Endothelial cell (in vitro differentiated cells): ENCODE measurements around the gene ALDH1A2. TPM values are rescaled to one million over a fixed set of nuclear protein-coding genes. Genes with fewer than 3 reads are reported as not detected.

Experiments used
- DNase-seq: peaks from one replicate; pipeline ENCODE4 v3.0.0; 2021; ENCODE audit warnings: low spot score
- H3K27ac Mint-ChIP-seq: one replicate; pipeline ENCODE4 v1.8.0; 2021; ENCODE audit warnings: mixed read lengths, inconsistent platforms; ENCODE audit not compliant: unreplicated experiment
- H3K27me3 Mint-ChIP-seq: one replicate; pipeline ENCODE4 v1.8.0; 2021; ENCODE audit warnings: mild to moderate bottlenecking, moderate library complexity, mixed read lengths, inconsistent platforms; ENCODE audit not compliant: unreplicated experiment
- H3K36me3 Mint-ChIP-seq: one replicate; pipeline ENCODE4 v1.8.0; 2021; ENCODE audit warnings: mild to moderate bottlenecking, low read depth, mixed read lengths, inconsistent platforms; ENCODE audit not compliant: unreplicated experiment
- H3K4me1 Mint-ChIP-seq: one replicate; pipeline ENCODE4 v1.8.0; 2021; ENCODE audit warnings: mild to moderate bottlenecking, mixed read lengths, inconsistent platforms; ENCODE audit not compliant: unreplicated experiment
- H3K4me3 Mint-ChIP-seq: one replicate; pipeline ENCODE4 v1.8.0; 2021; ENCODE audit warnings: mild to moderate bottlenecking, mixed read lengths, inconsistent platforms; ENCODE audit not compliant: unreplicated experiment
- H3K9me3 Mint-ChIP-seq: one replicate; pipeline ENCODE4 v1.8.0; 2021; ENCODE audit warnings: mixed read lengths, inconsistent platforms; ENCODE audit not compliant: unreplicated experiment
- CTCF ChIP-seq: fragments of 200-600 bp; sonication (generic); IDR thresholded peaks from one replicate; pipeline ENCODE4 v1.5.0; 2021; ENCODE audit warnings: antibody characterized with exemption; ENCODE audit not compliant: unreplicated experiment
- total RNA-seq: library from RNA; stranded (reverse); fragmentation: NEBNext Ultra II Directional; extraction: Animal tissue kit (Norgen Biotek cat#: 25700); gene quantifications from one replicate; pipeline ENCODE4 v1.2.1, GENCODE V29; 2021; ENCODE audit not compliant: unreplicated experiment

The ALDH1A2 gene
- total RNA-seq, 1 donor from 2014 or later, result 2.6 TPM

- no peaks in the 10 kb centered on the region for H3K9me3 Mint-ChIP-seq
- H3K27ac Mint-ChIP-seq, result no peak overlapping the region
- no peaks in the 10 kb centered on the region for H3K4me1 Mint-ChIP-seq
- H3K4me3 Mint-ChIP-seq, result no peak overlapping the region
- no peaks in the 10 kb centered on the region for H3K36me3 Mint-ChIP-seq
- no peak for TF ChIP-seq CTCF
- no peak for DNase-seq
- no peaks in the 10 kb centered on the region for H3K27me3 Mint-ChIP-seq
Measured at GRCh38 chr15:57948351-57949289, 116.9 kb downstream of the ALDH1A2 start.

- TF ChIP-seq CTCF, result no peak
- H3K27me3 Mint-ChIP-seq, result no peaks in the 10 kb centered on the region
- no peaks in the 10 kb centered on the region for H3K36me3 Mint-ChIP-seq
- H3K4me1 Mint-ChIP-seq, result no peaks in the 10 kb centered on the region
- no peak overlapping the region for H3K27ac Mint-ChIP-seq
- DNase-seq, result no peak
- H3K4me3 Mint-ChIP-seq, result no peak overlapping the region
- H3K9me3 Mint-ChIP-seq, result no peaks in the 10 kb centered on the region
Measured at GRCh38 chr15:57947781-57948180, 117.7 kb downstream of the ALDH1A2 start.

GRCh38 chr15:57947282-57947681, 118.2 kb downstream of the ALDH1A2 start:
- no peak for TF ChIP-seq CTCF
- Mint-ChIP-seq H3K4me3 (no peak overlapping the region), H3K4me1 (no peaks in the 10 kb centered on the region), H3K27me3 (no peaks in the 10 kb centered on the region), H3K27ac (no peak overlapping the region), H3K9me3 (no peaks in the 10 kb centered on the region), H3K36me3 (no peaks in the 10 kb centered on the region)
- DNase-seq, result no peak

- Mint-ChIP-seq H3K9me3 (no peaks in the 10 kb centered on the region), H3K4me1 (no peaks in the 10 kb centered on the region), H3K27me3 (no peaks in the 10 kb centered on the region), H3K4me3 (no peak overlapping the region), H3K36me3 (no peaks in the 10 kb centered on the region), H3K27ac (no peak overlapping the region)
- DNase-seq, result no peak
- TF ChIP-seq CTCF, result no peak
Measured at GRCh38 chr15:57946491-57947048, 118.9 kb downstream of the ALDH1A2 start.

GRCh38 chr15:57945616-57946015, 119.9 kb downstream of the ALDH1A2 start:
- Mint-ChIP-seq H3K9me3 (no peaks in the 10 kb centered on the region), H3K27me3 (no peaks in the 10 kb centered on the region), H3K36me3 (no peaks in the 10 kb centered on the region), H3K4me3 (no peak overlapping the region), H3K4me1 (no peaks in the 10 kb centered on the region), H3K27ac (no peak overlapping the region)
- DNase-seq, result no peak
- TF ChIP-seq CTCF, result no peak
